ENCODE data around the gene KDELR1.
A peak's percentile ranks its signal among the peaks of the same experiment; 100 is the strongest.

Gene KDELR1

DNA sequence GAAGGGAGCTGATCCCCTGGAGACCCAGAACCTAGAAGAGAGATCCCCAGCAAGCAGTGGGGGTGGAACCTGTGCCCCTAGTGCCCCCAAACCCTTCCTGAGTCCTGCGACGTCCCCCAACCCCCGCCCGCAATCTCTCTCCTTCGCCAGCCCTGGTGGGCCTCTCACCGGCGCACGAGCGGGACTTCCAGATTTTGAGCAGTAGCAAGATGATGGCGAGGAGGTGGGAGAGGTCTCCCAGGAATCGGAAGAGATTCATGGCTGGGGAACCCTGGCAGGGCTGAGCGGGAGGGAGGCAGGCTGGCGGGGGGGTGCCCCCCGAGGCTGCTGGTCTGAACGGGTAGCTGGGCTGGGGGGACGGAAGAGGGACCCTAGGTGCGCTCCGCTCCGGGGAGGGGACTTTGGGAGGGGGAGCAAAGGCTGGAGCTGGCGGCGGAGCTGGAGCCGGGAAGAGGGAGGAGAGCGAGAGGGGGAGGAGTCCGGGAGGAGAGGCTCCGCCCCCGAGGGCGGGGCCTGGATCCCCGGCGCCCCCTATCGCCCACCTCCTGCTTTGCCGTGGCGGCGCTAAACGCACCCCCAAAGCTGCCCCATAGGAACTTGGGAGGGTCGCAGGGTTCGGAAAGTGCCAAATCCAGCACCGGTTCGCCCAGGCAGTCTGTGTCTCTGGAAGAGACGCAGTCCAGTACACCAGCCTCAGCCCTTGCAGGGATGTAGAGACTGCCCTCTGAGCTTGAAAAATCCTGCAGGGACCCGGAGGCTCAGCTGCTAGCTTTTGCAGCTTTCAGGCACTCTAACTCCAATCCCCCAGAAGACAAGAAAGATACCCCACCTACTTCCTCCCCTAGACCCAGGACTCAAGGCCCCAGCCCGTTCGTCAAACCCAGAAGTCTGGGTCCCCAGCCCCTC, at the start of gene KDELR1:
KDELR1 (minus strand) TSS at position 452 of the 906 bp plus-strand sequence; CDS start at position 259, 193 bp downstream.
- DNase-seq (ENCODE audit: low read depth, low spot score) = no peak

DNA sequence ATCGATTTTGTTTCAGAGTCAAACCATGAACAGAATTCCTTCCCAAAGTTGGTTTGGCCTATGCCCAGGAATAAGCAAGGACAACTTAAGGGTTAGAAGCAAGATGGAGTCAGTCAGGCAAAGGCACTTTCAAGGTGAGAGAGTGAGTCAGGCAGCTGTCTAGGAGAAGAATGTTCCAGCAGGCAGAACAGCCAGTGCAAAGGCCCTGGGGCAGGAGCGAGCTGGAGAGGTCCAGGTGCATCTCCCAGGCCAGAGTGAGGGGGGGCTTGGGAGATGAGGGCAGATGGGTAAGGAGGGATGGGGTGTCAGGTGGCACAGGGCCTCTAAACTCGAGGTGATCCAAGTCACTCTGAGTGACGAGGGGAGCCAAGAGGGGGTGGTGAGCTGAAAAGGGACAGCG, 45.2 kb upstream of the KDELR1 start:
- no peak for DNase-seq (ENCODE audit: low read depth, low spot score)

DNA sequence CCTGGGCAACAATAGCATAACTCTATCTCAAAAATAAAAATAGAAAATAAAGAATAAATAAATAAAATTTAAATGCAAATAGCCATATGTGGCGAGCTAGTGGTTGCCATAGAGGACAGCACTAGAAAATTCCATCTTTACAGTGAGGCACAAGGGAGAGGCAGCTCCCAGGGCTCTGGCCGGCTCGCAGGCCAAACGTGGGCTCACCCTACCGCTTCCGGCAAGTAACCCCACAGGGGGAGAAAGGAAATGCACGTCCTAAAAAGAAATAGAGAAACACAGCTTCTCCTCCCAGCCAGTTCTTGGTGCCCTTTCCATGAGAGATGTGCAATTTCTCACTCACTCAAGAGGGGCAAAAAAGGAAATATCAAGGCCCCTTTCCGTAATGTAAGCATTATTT, 42.0 kb upstream of the KDELR1 start:
- no peak for DNase-seq (ENCODE audit: low read depth, low spot score)

DNA sequence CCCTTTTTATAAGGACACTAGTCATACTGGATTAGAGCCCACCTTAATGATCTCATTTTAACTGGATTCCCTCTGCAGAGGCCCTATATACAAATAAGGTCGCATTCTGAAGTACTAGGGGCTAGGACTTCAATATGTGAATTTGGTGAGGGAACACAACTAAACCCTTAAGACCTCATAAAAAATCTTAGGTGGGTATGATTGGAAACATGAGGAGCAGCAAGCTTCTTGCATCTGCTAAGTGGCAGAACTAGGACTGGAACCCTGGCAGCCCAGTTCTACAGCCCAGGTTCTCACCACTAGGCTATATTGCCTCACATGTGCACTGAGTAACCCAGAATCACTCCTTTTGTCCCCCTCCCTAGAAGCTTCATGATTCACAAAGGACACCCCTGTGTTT, 37.3 kb upstream of the KDELR1 start:
- DNase-seq (ENCODE audit: low read depth, low spot score) = no peak

DNA sequence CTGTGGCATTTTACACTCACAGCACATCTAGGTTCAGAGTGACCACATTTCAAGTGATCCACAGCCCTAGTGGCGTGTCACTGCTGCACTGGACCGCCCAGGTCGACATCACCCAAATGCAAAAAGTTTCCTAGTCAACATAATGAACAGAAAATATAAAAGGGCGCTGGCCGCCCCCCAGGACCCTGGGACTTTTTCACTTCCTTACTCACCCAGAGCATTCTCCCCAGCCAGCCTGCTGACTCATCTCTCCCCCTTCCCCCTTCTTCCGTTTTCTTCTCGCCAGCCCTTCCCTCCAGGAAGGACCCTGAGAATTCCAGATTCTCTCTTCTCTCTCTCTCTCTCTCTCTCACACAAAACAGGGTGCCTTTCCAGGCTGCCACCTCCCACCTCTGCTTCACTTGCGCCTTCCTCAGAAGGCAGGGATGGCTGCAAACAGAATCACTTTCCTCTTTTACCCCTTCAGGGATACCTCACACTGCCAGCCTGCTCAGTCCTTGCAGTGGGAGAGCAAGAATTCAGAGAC, 33.4 kb upstream of the KDELR1 start:
- DNase-seq (ENCODE audit: low read depth, low spot score) = no peak

DNA sequence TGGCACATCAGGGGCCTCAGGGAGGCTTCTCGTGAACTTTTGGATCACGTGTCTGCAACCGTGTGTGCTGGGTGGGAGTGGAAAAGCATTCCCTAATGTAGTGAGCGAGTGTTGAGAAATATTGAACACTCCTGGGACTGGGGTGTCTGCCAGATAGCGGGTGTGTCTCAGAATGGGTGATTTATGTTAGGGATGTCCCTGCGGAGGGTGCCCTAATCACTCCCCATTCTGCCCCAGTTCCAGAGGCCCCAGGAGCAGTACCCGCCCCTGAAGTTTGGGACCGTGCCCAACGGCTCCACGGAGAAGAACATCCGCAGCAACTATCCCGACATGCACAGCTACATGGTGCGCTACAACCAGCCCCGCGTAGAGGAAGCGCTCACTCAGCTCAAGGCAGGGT, 30.2 kb upstream of the KDELR1 start:
- no peak for DNase-seq (ENCODE audit: low read depth, low spot score)

DNA sequence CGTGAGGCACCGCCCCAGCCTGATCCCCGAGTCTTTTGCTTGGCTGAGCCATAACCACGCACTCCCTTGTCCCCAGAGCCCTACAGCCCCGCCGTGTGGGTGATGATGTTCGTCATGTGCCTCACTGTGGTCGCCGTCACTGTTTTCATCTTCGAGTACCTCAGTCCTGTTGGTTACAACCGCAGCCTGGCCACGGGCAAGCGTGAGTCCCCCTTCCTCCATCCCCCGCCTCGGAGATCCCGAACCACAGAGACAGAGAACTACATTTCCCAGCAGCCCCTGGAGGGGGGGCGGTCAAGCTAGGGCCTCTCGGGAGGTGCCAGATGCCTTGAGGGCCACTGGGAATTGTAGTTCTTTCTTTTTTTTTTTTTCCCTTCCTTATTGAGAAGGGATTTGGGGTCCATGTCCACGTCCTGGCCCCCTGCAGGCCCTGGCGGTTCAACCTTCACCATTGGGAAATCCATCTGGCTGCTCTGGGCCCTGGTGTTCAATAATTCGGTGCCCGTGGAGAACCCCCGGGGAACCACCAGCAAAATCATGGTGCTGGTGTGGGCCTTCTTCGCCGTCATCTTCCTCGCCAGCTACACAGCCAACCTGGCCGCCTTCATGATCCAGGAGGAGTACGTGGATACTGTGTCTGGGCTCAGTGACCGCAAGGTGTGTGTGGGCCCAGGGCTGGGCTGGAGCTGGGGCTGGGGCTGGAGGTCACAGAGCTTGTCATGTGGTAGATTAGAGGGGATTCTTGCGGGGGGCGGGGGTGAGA, 28.0 kb upstream of the KDELR1 start:
- no peak for DNase-seq (ENCODE audit: low read depth, low spot score)

DNA sequence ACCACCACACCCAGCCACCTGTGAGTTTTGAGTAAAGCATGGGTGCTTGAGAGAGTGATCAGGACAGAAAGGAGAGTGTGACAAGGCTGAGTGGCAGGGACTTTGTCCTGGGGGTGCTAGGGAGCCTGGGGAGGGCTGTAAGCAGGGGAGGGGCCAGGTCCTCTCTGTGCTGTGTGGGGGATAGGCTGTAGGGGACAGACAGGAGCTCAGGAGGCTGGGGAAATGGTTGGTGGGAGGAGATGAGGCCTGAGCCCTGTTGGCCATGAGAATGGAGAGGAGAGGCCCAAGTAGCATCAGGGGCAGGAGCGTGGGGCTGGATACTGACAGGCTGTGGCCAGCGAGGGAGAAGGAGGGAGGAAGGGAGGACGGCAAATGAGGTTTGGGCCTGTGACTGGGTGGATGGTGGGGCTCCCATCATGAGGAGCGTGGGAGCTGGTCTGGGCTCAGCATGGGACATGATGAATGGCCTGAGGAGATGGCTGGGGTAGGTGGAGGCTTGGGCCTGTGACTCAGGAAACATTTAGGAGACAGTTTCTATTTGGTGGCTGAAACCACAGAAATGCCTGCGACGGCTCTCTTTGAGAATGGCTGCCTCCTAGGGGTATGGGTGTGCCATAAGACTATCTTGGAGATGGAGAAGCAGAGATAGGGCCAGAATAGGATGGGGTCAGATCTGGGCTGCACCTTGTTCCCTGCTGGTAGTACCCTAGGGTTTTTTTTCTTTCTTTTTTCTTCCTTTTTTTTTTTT, 27.1 kb upstream of the KDELR1 start:
- DNase-seq (ENCODE audit: low read depth, low spot score) = no peak

DNA sequence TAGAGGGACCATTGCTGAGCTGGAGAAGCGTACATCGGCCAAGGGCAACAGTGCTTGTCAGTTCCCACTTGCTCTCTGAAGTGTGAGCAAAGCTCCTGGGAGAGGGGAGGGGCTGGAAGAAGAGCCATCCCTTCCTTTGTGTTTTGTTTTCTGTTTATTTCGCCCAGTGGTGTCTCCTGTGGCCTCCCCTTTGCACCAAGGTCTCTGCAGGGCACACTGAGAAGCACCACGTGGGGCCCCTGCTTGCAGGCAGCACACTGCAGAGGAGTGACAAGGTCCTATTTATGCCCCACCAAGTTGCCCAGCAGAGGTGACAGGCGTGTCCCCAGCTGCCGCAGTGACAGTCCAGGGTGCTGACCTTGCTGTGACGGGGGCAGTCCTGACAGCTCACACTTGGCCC, 26.1 kb upstream of the KDELR1 start:
- DNase-seq (ENCODE audit: low read depth, low spot score) = no peak

DNA sequence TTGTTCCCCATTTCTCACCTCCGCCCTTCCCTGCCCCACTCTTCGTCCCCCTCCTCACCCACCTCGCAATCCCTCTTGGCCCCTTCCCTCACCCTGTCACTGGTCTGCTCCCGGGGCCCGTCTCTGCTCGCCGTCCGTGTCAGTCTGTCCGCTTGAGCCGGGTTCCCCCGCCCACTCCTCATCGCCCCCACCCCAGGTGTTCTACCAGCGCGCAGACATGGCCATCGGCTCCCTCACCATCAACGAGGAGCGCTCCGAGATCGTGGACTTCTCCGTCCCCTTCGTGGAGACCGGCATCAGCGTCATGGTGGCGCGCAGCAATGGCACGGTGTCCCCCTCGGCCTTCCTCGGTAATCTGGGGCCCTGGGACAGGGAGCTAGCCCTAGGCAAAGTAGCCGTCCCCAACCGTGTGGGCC, 24.5 kb upstream of the KDELR1 start:
- DNase-seq (ENCODE audit: low read depth, low spot score) = no peak

DNA sequence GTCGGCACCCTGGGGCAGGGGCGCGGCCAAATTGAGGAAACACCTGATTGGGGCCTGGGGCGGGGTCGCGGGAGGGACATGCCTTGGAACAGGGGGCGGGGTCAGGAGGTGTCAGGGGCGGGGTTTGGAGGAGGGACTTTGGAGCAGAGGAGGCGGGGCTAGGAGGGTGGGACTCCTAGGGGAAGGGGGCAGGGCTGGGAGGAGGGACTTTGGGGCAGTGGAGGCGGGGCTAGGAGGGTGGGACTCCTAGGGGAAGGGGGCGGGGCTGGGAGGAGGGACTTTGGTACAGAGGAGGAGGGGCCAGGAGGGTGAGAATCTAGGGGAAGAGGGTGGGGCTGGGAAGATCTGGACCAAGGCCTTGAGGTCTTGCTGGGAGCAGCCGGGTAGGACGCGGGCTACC, 24.0 kb upstream of the KDELR1 start:
- DNase-seq (ENCODE audit: low read depth, low spot score) = no peak

DNA sequence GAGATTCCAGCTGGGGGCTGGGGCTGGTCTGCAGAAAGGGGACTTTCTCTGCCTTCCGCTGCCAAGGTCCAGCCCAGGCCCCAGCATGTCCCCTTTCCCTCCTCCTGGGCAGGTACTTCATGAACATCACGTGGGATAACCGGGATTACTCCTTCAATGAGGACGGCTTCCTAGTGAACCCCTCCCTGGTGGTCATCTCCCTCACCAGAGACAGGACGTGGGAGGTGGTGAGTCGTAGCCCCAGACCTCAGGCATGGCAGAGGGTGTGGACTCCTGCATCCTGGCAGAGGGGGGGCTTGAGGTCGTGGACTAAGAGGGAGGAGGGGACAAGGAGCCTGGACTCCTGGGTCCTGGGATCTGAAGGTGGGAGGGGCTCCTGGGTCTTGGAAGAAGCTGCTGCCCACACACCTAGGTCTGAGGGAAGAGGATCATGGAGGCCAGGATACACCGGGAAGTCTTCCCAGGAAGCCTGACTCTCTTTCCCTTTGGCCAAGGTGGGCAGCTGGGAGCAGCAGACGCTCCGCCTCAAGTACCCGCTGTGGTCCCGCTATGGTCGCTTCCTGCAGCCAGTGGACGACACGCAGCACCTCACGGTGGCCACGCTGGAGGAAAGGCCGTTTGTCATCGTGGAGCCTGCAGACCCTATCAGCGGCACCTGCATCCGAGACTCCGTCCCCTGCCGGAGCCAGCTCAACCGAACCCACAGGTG, 22.7 kb upstream of the KDELR1 start:
- no peak for DNase-seq (ENCODE audit: low read depth, low spot score)

DNA sequence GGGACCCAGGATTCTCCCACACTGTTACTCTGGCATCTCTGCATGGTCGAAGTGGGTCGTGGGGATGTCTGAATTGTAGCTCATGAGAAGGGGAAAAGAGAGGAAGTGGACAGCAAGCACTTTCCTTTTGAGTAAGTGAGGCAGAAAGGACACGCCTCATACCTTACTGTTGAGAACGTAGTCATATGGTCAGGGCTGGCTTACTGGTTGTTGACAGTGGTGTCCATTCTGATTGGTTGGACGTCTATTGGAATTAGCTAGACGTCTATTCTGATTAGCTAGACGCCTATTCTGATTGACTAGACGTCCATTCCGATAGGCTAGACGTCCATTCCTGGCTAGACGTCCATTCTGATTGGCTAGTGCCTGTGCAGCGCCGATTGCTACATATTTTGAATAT, 14.5 kb upstream of the KDELR1 start:
- DNase-seq (ENCODE audit: low read depth, low spot score) = no peak

DNA sequence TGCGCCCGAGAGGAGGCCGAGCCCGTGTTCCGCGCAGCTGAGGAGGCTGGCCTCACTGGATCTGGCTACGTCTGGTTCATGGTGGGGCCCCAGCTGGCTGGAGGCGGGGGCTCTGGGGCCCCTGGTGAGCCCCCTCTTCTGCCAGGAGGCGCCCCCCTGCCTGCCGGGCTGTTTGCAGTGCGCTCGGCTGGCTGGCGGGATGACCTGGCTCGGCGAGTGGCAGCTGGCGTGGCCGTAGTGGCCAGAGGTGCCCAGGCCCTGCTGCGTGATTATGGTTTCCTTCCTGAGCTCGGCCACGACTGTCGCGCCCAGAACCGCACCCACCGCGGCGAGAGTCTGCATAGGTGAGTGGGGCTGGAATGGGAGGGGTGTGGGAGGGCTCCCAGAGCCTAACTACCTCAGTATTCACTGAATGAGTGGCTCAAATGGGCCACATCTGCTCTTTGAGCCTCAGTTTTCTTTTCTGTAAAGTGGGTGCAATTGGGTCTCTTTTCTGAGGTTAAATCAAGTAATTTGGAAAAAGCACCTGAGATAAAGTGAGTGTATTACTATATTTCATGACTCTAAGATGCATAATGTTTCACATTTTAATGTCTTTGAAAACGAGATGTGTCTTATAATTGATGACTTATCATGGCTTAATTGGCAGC, 13.8 kb upstream of the KDELR1 start:
- no peak for DNase-seq (ENCODE audit: low read depth, low spot score)

DNA sequence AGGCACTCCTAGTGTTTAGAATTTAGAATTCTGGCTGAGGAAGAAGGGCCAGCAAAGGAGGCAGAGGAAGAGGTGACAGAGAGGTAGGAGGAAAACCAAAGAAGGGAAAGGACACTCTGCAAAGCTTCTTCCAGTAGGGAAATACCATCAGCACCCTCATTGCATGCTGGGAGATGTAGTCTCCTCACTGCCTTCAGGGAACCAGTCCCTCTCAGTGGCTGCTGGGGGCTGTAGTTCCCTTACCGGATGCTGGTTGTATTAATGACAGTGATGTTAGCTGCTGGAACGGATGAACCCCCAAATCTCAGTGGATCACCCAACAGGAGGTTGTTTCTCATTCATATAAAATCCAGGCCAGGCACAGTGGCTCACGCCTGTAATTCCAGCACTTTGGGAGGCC, 12.3 kb upstream of the KDELR1 start:
- no peak for DNase-seq (ENCODE audit: low read depth, low spot score)

DNA sequence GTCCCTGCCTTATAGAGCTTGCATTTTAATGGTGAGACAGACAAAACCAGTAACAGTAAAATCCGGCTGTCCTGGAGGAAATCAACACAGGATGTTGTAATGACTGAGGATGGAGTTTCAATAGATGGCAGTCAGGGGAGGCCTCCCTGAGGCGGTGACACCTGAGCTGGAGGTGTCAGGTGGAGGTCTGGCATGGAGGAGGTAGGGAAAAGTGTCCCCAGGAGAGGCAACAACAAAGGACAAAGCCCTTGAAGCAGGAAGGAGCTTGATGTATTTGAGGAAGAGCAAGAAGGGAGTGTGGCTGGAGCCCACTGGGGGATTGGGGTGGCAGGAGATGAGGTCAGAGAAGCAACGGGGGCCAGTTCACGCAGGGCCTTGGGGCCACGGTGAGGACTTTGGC, 9.9 kb upstream of the KDELR1 start:
- no peak for DNase-seq (ENCODE audit: low read depth, low spot score)

DNA sequence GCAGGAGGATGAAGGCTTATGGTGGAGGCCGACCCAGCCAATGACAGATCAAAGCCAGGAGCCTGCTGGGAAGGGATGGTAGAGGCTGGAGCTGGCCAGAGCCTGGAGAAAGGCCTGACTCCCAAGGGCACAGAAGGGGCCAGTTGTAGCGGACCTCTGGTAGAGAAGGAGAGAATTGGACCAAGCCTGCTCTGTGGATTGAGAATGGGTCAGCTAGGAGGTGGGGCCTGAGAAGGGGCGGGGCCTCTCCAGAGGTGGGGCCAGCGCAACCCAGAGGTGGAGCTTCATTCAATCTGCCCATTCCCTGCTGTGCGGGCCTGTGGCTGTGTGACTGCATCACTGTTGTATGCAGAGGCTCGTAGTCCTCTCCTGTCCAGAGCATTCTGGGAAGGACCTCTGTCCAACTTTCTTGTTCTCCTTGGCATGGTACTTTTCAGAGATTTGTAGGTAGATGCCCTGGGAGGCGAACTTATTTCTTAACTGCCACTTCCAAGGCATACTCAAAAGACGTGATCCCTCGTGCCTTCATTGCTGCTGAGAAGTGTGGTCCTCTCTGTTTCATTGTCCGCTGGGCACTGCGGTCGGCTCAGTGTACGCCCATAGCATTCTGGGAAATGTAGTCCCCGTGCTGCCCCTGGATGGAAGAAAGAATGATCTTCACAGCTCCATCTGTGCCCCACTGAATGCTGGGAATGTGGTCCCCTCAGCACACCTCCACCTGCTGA, 8.8 kb upstream of the KDELR1 start:
- no peak for DNase-seq (ENCODE audit: low read depth, low spot score)

DNA sequence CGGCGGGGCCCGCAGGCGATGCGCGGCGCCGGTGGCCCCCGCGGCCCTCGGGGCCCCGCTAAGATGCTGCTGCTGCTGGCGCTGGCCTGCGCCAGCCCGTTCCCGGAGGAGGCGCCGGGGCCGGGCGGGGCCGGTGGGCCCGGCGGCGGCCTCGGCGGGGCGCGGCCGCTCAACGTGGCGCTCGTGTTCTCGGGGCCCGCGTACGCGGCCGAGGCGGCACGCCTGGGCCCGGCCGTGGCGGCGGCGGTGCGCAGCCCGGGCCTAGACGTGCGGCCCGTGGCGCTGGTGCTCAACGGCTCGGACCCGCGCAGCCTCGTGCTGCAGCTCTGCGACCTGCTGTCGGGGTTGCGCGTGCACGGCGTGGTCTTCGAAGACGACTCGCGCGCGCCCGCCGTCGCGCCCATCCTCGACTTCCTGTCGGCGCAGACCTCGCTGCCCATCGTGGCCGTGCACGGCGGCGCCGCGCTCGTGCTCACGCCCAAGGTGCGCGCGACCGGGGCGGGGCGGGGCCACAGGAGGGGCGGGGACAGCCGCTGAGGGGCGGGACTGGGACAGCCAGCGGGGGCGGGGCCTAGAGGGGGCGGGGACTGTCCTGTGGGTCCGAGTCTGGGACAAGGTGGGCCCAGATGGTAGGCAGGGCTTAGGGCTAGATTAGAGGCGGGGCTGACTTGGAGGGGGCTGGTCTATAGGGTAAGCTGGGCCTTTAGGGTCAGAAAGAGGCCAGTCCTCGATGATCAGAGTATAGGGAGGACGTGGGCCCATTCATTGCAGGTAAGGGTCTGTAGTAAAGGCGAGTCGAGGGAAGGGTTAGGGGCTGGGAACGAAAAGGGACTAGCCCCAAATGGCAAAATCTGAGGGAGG, 7.3 kb upstream of the KDELR1 start:
- DNase-seq (ENCODE audit: low read depth, low spot score) = peak; percentile 71

DNA sequence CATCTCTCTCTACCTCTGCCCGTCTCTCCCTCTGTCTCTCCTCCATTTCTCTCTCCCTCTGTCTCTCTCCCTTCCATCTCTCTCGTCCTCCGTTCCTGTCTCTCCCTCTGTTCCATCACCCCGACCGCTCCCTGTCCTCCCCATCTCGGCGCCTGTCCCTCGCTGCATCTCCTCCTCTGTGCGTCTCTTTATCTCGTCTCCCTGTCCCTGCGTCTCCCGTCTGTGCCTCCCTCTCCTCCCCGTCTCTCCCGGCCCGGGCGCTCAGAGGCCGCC, 6.7 kb upstream of the KDELR1 start:
- no peak for DNase-seq (ENCODE audit: low read depth, low spot score)

Measured in smooth muscle cell of the brain vasculature (primary cell).